AG04450 (cell line): ENCODE data around the gene SCARF2. TPM values are rescaled to one million over a fixed set of nuclear protein-coding genes. Genes with fewer than 3 reads are reported as not detected.

Experiments
- CTCF ChIA-PET: fragments of 300-600, 350-600 bp; formaldehyde crosslinking; extraction: SDS; loops from one replicate; lab custom pipeline; 2022; ENCODE audit warnings: antibody characterized with exemption, inconsistent platforms; lab: Charles Lee
- POLR2A ChIA-PET: fragments of 350-600 bp; formaldehyde crosslinking; extraction: SDS; loops from one replicate; lab custom pipeline; 2021; ENCODE audit warnings: antibody characterized with exemption, inconsistent platforms; lab: Yijun Ruan, JAX
- DNase-seq: peaks from one replicate; pipeline ENCODE4 v3.0.0-alpha.2; 2011; ENCODE audit warnings: low read depth, low spot score
- H3K27ac ChIP-seq: one replicate; pipeline ENCODE4 v1.5.1; 2012; ENCODE audit warnings: low read depth, low read length, control low read depth
- H3K27me3 ChIP-seq: one replicate; pipeline ENCODE4 v1.6.0; 2012; ENCODE audit warnings: low read length; ENCODE audit not compliant: control insufficient read depth, insufficient read depth
- H3K4me3 ChIP-seq: 2 replicates; pipeline ENCODE4 v1.5.1; 2011; ENCODE audit warnings: mild to moderate bottlenecking, low read depth, low read length, control low read depth
- H3K9me3 ChIP-seq: 2 replicates; pipeline ENCODE4 v1.5.1; 2012; ENCODE audit warnings: low read length; ENCODE audit not compliant: control insufficient read depth, insufficient read depth
- polyA plus RNA-seq: library from polyadenylated mRNA; depleted of rRNA; stranded (reverse); fragments of >200 nt; gene quantifications from 2 replicates; pipeline ENCODE4 v1.2.3, GENCODE V29; 2011
- TF ChIP-seq, protein P1 (sequence below): IDR thresholded peaks from 2 replicates; pipeline ENCODE4 v1.5.1; 2011; ENCODE audit warnings: low read depth, low read length, control low read depth, inconsistent platforms

The SCARF2 gene
- polyA plus RNA-seq, 1 experiment = 7.3 TPM

DNA sequence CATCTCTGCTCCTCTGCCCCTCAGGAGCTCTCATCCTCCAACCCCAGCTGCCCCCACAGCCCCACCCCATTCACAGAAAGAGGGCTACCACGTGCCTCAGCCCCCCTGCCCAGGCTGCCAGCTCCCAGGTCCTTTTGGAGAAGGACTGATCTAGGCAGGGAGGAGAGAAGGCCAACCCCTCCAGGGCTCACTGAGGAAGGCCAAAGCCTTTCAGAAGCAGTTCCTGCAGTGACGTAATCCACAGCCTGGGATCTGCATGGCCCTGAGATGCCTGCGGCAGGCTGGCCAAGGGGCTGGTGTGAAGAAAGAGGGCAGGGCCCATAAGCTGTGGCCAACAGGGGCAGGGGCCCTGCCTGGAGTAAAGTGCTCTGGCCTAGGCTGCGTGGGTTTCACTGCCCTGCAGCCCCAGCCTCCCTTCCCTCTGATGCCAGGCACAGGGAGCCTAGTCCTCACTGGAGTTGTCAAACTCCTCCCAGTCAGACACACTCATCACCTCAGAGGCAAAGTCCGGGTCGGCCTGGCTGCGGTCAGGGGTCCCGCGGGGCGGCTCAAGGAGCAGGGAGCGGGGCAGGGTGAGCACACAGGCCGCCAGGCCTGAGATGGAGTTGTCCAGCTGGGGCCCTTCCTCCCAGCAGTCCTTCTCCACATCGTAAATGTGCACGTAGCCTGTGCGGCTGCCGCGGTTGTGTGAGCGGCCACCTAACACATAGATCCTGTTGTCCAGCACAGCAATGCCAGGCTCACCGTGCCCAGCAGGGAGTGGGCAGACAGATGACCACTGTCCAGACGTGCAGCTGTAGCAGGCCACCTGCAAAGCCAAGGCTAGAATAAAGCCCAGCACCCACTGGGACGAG is 4.2 kb upstream of the SCARF2 start:
- CTCF ChIA-PET = interaction anchor here (1.5 kb wide), 1 partner anchor 15 kb away, joined by 4 read pairs; no protein-coding TSS in a partner anchor
- no peak for DNase-seq
- peaks cover under 1% of the 10 kb centered on the region; the same call in 1 of the 2 replicates for H3K9me3 ChIP-seq

DNA sequence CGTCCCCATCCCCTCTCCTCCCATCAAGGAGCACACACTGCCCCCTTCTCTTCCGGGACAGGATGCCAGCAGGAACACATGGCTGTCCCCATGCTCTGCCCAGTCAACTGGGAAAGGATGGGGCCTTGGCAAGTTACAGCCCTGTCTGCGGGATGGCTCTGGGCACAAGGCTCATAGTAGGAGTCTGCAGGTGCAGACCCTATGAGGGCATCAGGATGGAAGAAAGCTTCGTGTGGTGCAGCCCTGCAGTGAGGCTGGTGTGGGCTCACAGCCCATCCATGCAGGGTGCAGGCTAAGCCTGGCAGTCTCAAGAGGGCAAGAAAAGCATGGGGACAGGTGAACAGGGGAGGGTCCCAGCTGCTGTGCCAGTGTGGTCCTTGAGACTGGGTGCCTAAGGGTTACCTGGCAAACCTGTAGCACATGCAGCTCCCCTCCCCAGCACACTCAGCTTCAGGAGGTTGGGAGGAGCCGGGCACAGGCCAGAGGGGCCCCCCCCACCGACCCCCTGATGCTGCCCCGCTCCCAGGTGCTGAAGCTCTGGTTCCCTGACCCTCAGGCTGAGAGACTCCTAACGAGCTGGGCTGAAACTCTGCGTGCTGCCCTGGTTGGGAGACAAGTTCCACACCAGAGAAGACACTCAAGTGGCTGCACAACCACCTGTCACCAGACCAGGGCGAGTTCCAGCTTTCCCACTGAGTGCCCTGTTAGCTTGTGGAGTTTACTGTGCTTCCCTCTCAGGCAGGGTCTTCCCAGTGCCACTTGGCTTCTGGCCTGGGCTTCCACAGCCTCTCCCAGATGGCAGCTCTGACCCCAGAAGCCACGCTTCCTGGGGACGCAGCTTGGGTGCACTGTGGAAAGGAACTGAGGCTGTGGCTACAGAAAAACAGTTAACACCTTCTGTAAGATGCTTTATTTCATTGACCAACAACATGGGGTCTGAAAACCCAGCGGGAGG is 3.3 kb upstream of the SCARF2 start:
- TF ChIP-seq, protein P1, sequence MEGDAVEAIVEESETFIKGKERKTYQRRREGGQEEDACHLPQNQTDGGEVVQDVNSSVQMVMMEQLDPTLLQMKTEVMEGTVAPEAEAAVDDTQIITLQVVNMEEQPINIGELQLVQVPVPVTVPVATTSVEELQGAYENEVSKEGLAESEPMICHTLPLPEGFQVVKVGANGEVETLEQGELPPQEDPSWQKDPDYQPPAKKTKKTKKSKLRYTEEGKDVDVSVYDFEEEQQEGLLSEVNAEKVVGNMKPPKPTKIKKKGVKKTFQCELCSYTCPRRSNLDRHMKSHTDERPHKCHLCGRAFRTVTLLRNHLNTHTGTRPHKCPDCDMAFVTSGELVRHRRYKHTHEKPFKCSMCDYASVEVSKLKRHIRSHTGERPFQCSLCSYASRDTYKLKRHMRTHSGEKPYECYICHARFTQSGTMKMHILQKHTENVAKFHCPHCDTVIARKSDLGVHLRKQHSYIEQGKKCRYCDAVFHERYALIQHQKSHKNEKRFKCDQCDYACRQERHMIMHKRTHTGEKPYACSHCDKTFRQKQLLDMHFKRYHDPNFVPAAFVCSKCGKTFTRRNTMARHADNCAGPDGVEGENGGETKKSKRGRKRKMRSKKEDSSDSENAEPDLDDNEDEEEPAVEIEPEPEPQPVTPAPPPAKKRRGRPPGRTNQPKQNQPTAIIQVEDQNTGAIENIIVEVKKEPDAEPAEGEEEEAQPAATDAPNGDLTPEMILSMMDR = no peak
- H3K9me3 ChIP-seq = peaks cover 3% of the 10 kb centered on the region; the same call in 1 of the 2 replicates
- CTCF ChIA-PET = interaction anchor here (0.7 to 1.5 kb wide), 3 partner anchors 13 to 23 kb away, joined by 3 to 4 read pairs (median 3); no protein-coding TSS in a partner anchor
- H3K27me3 ChIP-seq = no peaks in the 10 kb centered on the region
- no peak overlapping the region for H3K4me3 ChIP-seq
- POLR2A ChIA-PET = no interaction called here
- no peak overlapping the region for H3K27ac ChIP-seq
- DNase-seq = no peak

More for the DNA sequence above, 4.2 kb upstream of the SCARF2 start:
- Histone ChIP-seq H3K4me3 (no peak overlapping the region), H3K27me3 (no peaks in the 10 kb centered on the region), H3K27ac (no peak overlapping the region)
- POLR2A ChIA-PET = no interaction called here
- TF ChIP-seq, protein P1 = no peak

DNA sequence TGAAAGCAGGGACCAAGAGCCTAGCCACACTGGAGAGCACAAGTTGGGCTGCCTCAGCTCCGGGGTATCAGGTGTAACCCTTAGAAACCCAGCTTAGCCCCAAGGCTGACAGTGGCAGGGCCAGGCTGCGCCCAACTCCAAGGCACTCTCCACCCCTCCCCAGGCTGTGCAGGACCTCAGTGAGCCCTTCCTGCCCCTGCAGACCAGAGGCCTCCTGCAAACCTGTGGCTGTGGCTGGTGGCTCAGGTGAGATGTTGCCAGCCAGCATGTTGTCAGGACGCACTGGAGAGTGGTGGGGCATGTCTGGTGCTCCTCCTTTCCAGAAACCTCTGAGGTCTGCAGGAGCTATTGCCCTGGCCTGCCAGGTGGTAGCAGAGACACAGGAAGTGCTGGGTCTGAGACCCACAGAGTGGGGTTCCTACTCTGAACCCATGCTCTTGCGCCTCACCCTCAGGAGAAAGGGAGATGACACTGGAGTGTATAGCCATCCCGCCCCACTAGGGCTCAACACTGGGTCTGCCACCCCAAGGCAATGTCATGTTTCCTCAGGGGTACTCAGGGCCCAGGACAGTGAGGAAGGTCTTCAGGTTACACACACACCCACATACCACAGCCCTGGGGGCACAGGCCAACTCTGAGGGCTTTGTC is 2.4 kb upstream of the SCARF2 start:
- H3K27ac ChIP-seq = no peak overlapping the region
- no peak for DNase-seq
- TF ChIP-seq, protein P1 = no peak
- ChIA-PET POLR2A (no interaction called here), CTCF (interaction anchor here (0.9 kb wide), 1 partner anchor 14 kb away, joined by 3 read pairs; no protein-coding TSS in a partner anchor)
- H3K9me3 ChIP-seq = peaks cover 3% of the 10 kb centered on the region; the same call in 1 of the 2 replicates
- no peak overlapping the region for H3K4me3 ChIP-seq
- H3K27me3 ChIP-seq = no peaks in the 10 kb centered on the region

DNA sequence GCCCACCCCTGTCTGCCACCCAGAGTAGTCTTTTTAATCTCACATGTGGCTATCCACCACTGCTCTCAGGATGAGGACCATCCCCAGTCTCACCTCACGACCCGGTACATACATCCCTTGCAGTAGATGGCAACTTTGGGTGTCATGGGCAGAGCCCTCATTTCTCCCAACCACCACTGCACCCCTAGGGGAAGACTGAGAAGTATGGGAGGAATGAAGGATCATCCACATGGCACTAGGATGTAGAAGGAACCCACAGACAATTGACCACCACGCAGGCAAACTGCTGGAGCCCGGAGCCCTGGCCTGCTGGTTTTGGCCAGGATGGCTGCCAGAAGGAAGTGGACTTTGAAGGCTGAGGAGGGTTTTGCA is 1.9 kb upstream of the SCARF2 start:
- peaks cover 3% of the 10 kb centered on the region; the same call in 1 of the 2 replicates for H3K9me3 ChIP-seq
- H3K4me3 ChIP-seq = no peak overlapping the region
- no peak overlapping the region for H3K27ac ChIP-seq
- TF ChIP-seq, protein P1 = no peak; the same call in 1 of the 2 replicates
- CTCF ChIA-PET = interaction anchor here (0.9 kb wide), 1 partner anchor 14 kb away, joined by 3 read pairs; no protein-coding TSS in a partner anchor
- POLR2A ChIA-PET = no interaction called here
- DNase-seq = no peak
- H3K27me3 ChIP-seq = no peaks in the 10 kb centered on the region
